Fibroblast of skin of left biceps (primary cell): ENCODE data around the gene SIRT2.

ENCODE experiments used
- DNase-seq, 2 experiments: peaks; one replicate each; pipeline ENCODE4 v3.0.0-alpha.2; 2013; ENCODE audit warnings: low read depth in 2 of 2

The SIRT2 gene

GRCh38 chr19:38920602-38921419 is 21.4 kb upstream of the SIRT2 start:
- no peak for DNase-seq

- DNase-seq, result no peak
These were observed 20.6 kb upstream of the SIRT2 start for GRCh38 chr19:38919837-38920601.

GRCh38 chr19:38918526-38918925 is 19.1 kb upstream of the SIRT2 start:
- DNase-seq, result no peak

- DNase-seq, result no peak
These were observed 18.6 kb upstream of the SIRT2 start for GRCh38 chr19:38917921-38918491.

- DNase-seq, result no peak
These were observed 18.1 kb upstream of the SIRT2 start for GRCh38 chr19:38917516-38917915.

- no peak for DNase-seq
These were observed 16.2 kb upstream of the SIRT2 start for GRCh38 chr19:38915329-38916321.

GRCh38 chr19:38913958-38914357 is 14.5 kb upstream of the SIRT2 start:
- DNase-seq, result no peak

- no peak for DNase-seq
These were observed 13.4 kb upstream of the SIRT2 start for GRCh38 chr19:38912600-38913514.

GRCh38 chr19:38911388-38912001 is 12.1 kb upstream of the SIRT2 start:
- no peak for DNase-seq

- DNase-seq, result no peak
These were observed 11.1 kb upstream of the SIRT2 start for GRCh38 chr19:38910488-38910887.

- no peak for DNase-seq
These were observed 9.5 kb upstream of the SIRT2 start for GRCh38 chr19:38908911-38909310.

- DNase-seq, result no peak
These were observed 8.3 kb upstream of the SIRT2 start for GRCh38 chr19:38907670-38908069.

- no peak for DNase-seq
These were observed 7.8 kb upstream of the SIRT2 start for GRCh38 chr19:38907227-38907626.

- no peak for DNase-seq
These were observed 6.2 kb upstream of the SIRT2 start for GRCh38 chr19:38905620-38906019.

- no peak for DNase-seq
These were observed 5.4 kb upstream of the SIRT2 start for GRCh38 chr19:38904581-38905539.

- DNase-seq, result no peak
These were observed 2.3 kb upstream of the SIRT2 start for GRCh38 chr19:38901683-38902082.

GRCh38 chr19:38900743-38901190 is 1.3 kb upstream of the SIRT2 start:
- DNase-seq, result no peak

- DNase-seq, result no peak
These were observed 798 bp upstream of the SIRT2 start for GRCh38 chr19:38900202-38900629.
